HepG2 (cell line): ENCODE measurements around the gene RINL. TPM values are rescaled to one million over a fixed set of nuclear protein-coding genes. Genes with fewer than 3 reads are reported as not detected.
A peak's percentile ranks its signal among the peaks of the same experiment; 100 is the strongest.

Source experiments
- ATAC-seq: fragments of 200-7000 bp; cut with Tn5 transposase; 3 replicates; pipeline ENCODE4 v1.9.1; 2020; ENCODE audit warnings: mild to moderate bottlenecking, moderate library complexity
- BruUV-seq: library from RNA; stranded (reverse); fragments of 400-500 nt; replicated peaks from 2 replicates; lab custom pipeline; 2021; lab: Mats Ljungman, UMichigan
- CTCF ChIA-PET: fragments of 300-600 bp; formaldehyde crosslinking; extraction: SDS; loops from one replicate; lab custom pipeline; 2021; ENCODE audit warnings: low total read pairs, inconsistent platforms, low intra/inter-chr PET ratio; lab: Yijun Ruan, JAX
- POLR2A ChIA-PET: fragments of 350-600 bp; sonication (Branson Sonifier 250); formaldehyde crosslinking; loops from one replicate; lab custom pipeline; 2020; ENCODE audit warnings: antibody characterized with exemption, inconsistent platforms; lab: Yijun Ruan, JAX
- DNase-seq: peaks from one replicate; pipeline ENCODE4 v3.0.0-alpha.2; 2015; ENCODE audit warnings: low spot score
- FAIRE-seq: peaks from 3 replicates; lab custom pipeline; 2011; peaks lifted over from hg19 to GRCh38; lab: Jason Lieb, UNC
- H2AFZ ChIP-seq: one replicate; pipeline ENCODE4 v1.6.1; 2011; ENCODE audit warnings: low read length, inconsistent platforms
- H3K27ac ChIP-seq: fragments of 300-600 bp; 3 replicates; pipeline ENCODE4 v1.8.0; 2011; ENCODE audit warnings: mixed run types, mild to moderate bottlenecking, mixed read lengths, low read length, inconsistent platforms; ENCODE audit not compliant: insufficient read depth; ENCODE audit errors: extremely low read length
- H3K27me3 ChIP-seq, 2 experiments: fragments of 200-600 bp in 1 of 2; 2 replicates in 1 of 2; 3 replicates in 1 of 2; pipeline versions ENCODE4 v1.6.0 to v1.8.0; 2011; ENCODE audit warnings: low read length in 2 of 2, mild to moderate bottlenecking in 2 of 2, moderate library complexity in 2 of 2, inconsistent platforms in 1 of 2; ENCODE audit not compliant: insufficient read depth in 2 of 2, control insufficient read depth in 1 of 2
- H3K36me3 ChIP-seq, 2 experiments: fragments of 200-600 bp in 1 of 2; replicated peaks in 1 of 2; 2 replicates in 1 of 2; 3 replicates in 1 of 2; pipeline versions ENCODE4 v1.5.1 to v1.8.0; 2011; ENCODE audit warnings: low read length in 2 of 2, inconsistent platforms in 1 of 2; ENCODE audit not compliant: insufficient read depth in 2 of 2, control insufficient read depth in 1 of 2
- H3K4me1 ChIP-seq: 2 replicates; pipeline ENCODE4 v1.5.1; 2012; ENCODE audit warnings: low read length, inconsistent platforms; ENCODE audit not compliant: insufficient read depth
- H3K4me2 ChIP-seq: 2 replicates; pipeline ENCODE4 v1.6.0; 2011; ENCODE audit warnings: low read depth, low read length, inconsistent platforms
- H3K4me3 ChIP-seq, 3 experiments: fragments of 200-600 bp in 1 of 3; sonication (generic), shearing (Covaris generic) in 1 of 3; replicated peaks in 1 of 3; 2 replicates each; pipeline ENCODE4 v1.5.1; 2011 to 2016; ENCODE audit warnings: low read length in 3 of 3, inconsistent platforms in 2 of 3, low read depth in 2 of 3, mild to moderate bottlenecking in 2 of 3, control low read depth in 1 of 3, mixed read lengths in 1 of 3; ENCODE audit not compliant: insufficient read depth in 1 of 3
- H3K79me2 ChIP-seq: one replicate; pipeline ENCODE4 v1.6.1; 2011; ENCODE audit warnings: low read length, inconsistent platforms; ENCODE audit not compliant: insufficient read depth
- H3K9ac ChIP-seq: 2 replicates; pipeline ENCODE4 v1.6.0; 2011; ENCODE audit warnings: mild to moderate bottlenecking, low read depth, low read length, inconsistent platforms; ENCODE audit not compliant: insufficient read depth
- H3K9me3 ChIP-seq: 2 replicates; pipeline ENCODE4 v1.5.1; 2012; ENCODE audit warnings: mild to moderate bottlenecking, low read length
- H4K20me1 ChIP-seq: 2 replicates; pipeline ENCODE4 v1.6.0; 2011; ENCODE audit warnings: inconsistent platforms, mild to moderate bottlenecking, low read length, moderate library complexity; ENCODE audit not compliant: insufficient read depth
- KDM3A ChIP-seq: IDR thresholded peaks from 2 replicates; pipeline ENCODE4 v1.6.1; 2018; ENCODE audit warnings: low read depth, missing compliant biosample characterization
- NR2F2 ChIP-seq: IDR thresholded peaks from 2 replicates; pipeline ENCODE4 v1.6.1; 2012; ENCODE audit warnings: low read depth, inconsistent platforms, borderline replicate concordance
- RAD21 ChIP-seq: fragments of 450-650 bp; formaldehyde crosslinking; IDR thresholded peaks from 2 replicates; pipeline ENCODE4 v1.5.0; 2020; ENCODE audit warnings: mild to moderate bottlenecking
- RBFOX2 ChIP-seq: fragments of 200-400 bp; formaldehyde crosslinking; IDR thresholded peaks from 2 replicates; pipeline ENCODE4 v1.6.1; 2017; ENCODE audit warnings: low read depth, mild to moderate bottlenecking, low read length
- TBX3 ChIP-seq: fragments of 450-650 bp; IDR thresholded peaks from 2 replicates; pipeline ENCODE4 v1.6.1; 2017; ENCODE audit warnings: antibody characterized with exemption, mild to moderate bottlenecking, inconsistent platforms, borderline replicate concordance
- ZHX2 ChIP-seq, 2 experiments: sonication (generic) in 1 of 2; formaldehyde crosslinking in 1 of 2; IDR thresholded peaks; 2 replicates each; pipeline versions ENCODE4 v1.6.1 to v1.9.0; 2014 to 2022; ENCODE audit warnings: antibody characterized with exemption in 1 of 2, borderline replicate concordance in 1 of 2, inconsistent platforms in 1 of 2, low read depth in 1 of 2, missing genetic modification reagents in 1 of 2
- ZNF280D ChIP-seq: sonication (generic); formaldehyde crosslinking; IDR thresholded peaks from 2 replicates; pipeline ENCODE4 v1.5.1; 2020; ENCODE audit warnings: mild to moderate bottlenecking, missing genetic modification reagents
- ZNF329 ChIP-seq: sonication (generic); formaldehyde crosslinking; IDR thresholded peaks from 2 replicates; pipeline ENCODE4 v1.9.0; 2021; ENCODE audit warnings: low read depth, mild to moderate bottlenecking, missing genetic modification reagents
- ZNF446 ChIP-seq: sonication (generic); formaldehyde crosslinking; IDR thresholded peaks from 2 replicates; pipeline ENCODE4 v1.5.0; 2020; ENCODE audit warnings: mild to moderate bottlenecking, missing genetic modification reagents
- ZSCAN5A ChIP-seq: sonication (generic); formaldehyde crosslinking; IDR thresholded peaks from 2 replicates; pipeline ENCODE4 v1.8.0; 2022; ENCODE audit warnings: mild to moderate bottlenecking, missing genetic modification reagents, borderline replicate concordance
- WGBS: methylation state at CpG from one replicate; pipeline ENCODE4 v1.1.6; 2017; ENCODE audit warnings: low lambda C conversion rate; 5-methylcytosine and 5-hydroxymethylcytosine counted together
- in situ Hi-C: cut with HindIII; loops from 2 replicates; pipeline ENCODE4 v1.10.0; 2017; ENCODE audit warnings: low pct_unique_long_range_greater_than_20kb; ENCODE audit not compliant: extremely low pct_ligation_motif_present
- intact Hi-C: fragments of 100-400 bp; cut with micrococcal nuclease; formaldehyde crosslinking; loops from one replicate; pipeline ENCODE4 v1.10.0; 2022; ENCODE audit not compliant: unreplicated experiment
- polyA plus RNA-seq, 8 experiments: library from polyadenylated mRNA; depleted of rRNA in 3 of 8; stranded (reverse) in 7 of 8; unstranded in 1 of 8; fragments of >200 nt; fragmentation: Illumina TruSeq in 4 of 8; extraction: Trizol in 4 of 8; gene quantifications; 2 replicates each; pipeline versions ENCODE4 v1.2.1 to v1.2.3, GENCODE V29; 2011 to 2016; ENCODE audit warnings: low read depth in 4 of 8, missing spikeins in 1 of 8, mixed read lengths in 1 of 8; ENCODE audit not compliant: insufficient read depth in 1 of 8
- total RNA-seq, 5 experiments: library from RNA; depleted of rRNA; stranded (reverse); fragments of >200 nt; fragmentation: Illumina TruSeq; extraction: Trizol; gene quantifications; 2 replicates each; pipeline ENCODE4 v1.2.3, GENCODE V29; 2016; ENCODE audit warnings: low read depth in 1 of 5

RINL gene
- total and polyA plus RNA-seq, 2 of the 13 experiments (the other 11 are each of a cell fraction or from before 2014, with no cell fraction given) = 11.4 to 18.0 TPM

GRCh38 chr19:38921420-38922274, 43.6 kb upstream of the RINL start:
- no peak overlapping the region for H3K27ac ChIP-seq
- H3K4me1 ChIP-seq = peaks cover 12% of the 10 kb centered on the region
- peaks cover 15 to 37% of the 10 kb centered on the region in 2 experiments for H3K36me3 ChIP-seq
- H3K4me3 ChIP-seq = no peak overlapping the region
- FAIRE-seq = no peak
- intact Hi-C loops = no loop called here
- H3K9me3 ChIP-seq = no peaks in the 10 kb centered on the region
- ChIA-PET CTCF (no interaction called here), POLR2A (no interaction called here)
- no peaks in the 10 kb centered on the region for H4K20me1 ChIP-seq
- H3K27me3 ChIP-seq = no peaks in the 10 kb centered on the region
- DNase-seq = no peak
- no TSS peak for BruUV-seq
- no peak overlapping the region for H2AFZ ChIP-seq
- H3K4me2 ChIP-seq = no peak overlapping the region
- no peaks in the 10 kb centered on the region for H3K79me2 ChIP-seq
- no peak for ATAC-seq
- no peak overlapping the region for H3K9ac ChIP-seq
- 97% methylated on average over 11 of the region's 20 CpGs for WGBS
- in situ Hi-C loops = loop anchor here (25.0 kb wide), 1 partner anchor 184 kb away; the partner anchor contains the start of gene CAPN12
- TF ChIP-seq RBFOX2 = 0 out of 2 replicates have a peak, but pooled peaks have one; percentile 37
- TF ChIP-seq TBX3 = no peak
- no peak for TF ChIP-seq ZHX2 (IDR thresholded peaks at IDR 0.05; ENCODE audit: low read depth)
- no peak for TF ChIP-seq ZHX2 (CRISPR knock-in tag; IDR thresholded peaks at IDR 0.05; ENCODE audit: borderline replicate concordance)
- TF ChIP-seq NR2F2 = no peak
- no peak for TF ChIP-seq ZNF446 (CRISPR knock-in tag)
- TF ChIP-seq RAD21 (CRISPR knock-in tag) = no peak
- peak; percentile 99 for TF ChIP-seq ZNF329
- TF ChIP-seq ZSCAN5A (CRISPR knock-in tag) = no peak
- no peak for TF ChIP-seq KDM3A (CRISPR knock-in tag)
- no peak for TF ChIP-seq ZNF280D (CRISPR knock-in tag)
